GM12878 (cell line): ENCODE measurements around the gene MRPS25. TPM values are rescaled to one million over a fixed set of nuclear protein-coding genes. Genes with fewer than 3 reads are reported as not detected.

Source experiments
- ATAC-seq: fragments of 200-7000 bp; cut with Tn5 transposase; 3 replicates; pipeline ENCODE4 v1.9.1; 2020; ENCODE audit warnings: mild to moderate bottlenecking, moderate library complexity
- BruUV-seq: library from RNA; stranded (reverse); fragments of 400-500 nt; replicated peaks from 2 replicates; lab custom pipeline; 2021; lab: Mats Ljungman, UMichigan
- CTCF ChIA-PET: fragments of 300-600 bp; sonication (Branson Sonifier 250); formaldehyde crosslinking; extraction: SDS; loops from one replicate; lab custom pipeline; 2021; ENCODE audit warnings: inconsistent platforms; lab: Yijun Ruan, JAX
- POLR2A ChIA-PET: fragments of 350-600 bp; formaldehyde crosslinking; extraction: SDS; loops from one replicate; lab custom pipeline; 2021; ENCODE audit warnings: inconsistent platforms; lab: Charles Lee
- RAD21 ChIA-PET: fragments of 300-600 bp; sonication (Branson Sonifier 250); formaldehyde crosslinking; loops from one replicate; lab custom pipeline; 2023; ENCODE audit warnings: antibody characterized with exemption; ENCODE audit not compliant: unreplicated experiment; lab: Charles Lee
- SMC1A ChIA-PET: fragments of 300-600 bp; sonication (Branson Sonifier 250); formaldehyde crosslinking; loops from one replicate; lab custom pipeline; 2023; ENCODE audit not compliant: unreplicated experiment, uncharacterized antibody; lab: Charles Lee
- DNase-seq: peaks from one replicate; pipeline ENCODE4 v3.0.0-alpha.2; 2011; ENCODE audit warnings: low read depth, low spot score
- FAIRE-seq: peaks from 3 replicates; lab custom pipeline; 2011; peaks lifted over from hg19 to GRCh38; lab: Jason Lieb, UNC
- H2AFZ ChIP-seq: 2 replicates; pipeline ENCODE4 v1.6.0; 2011; ENCODE audit warnings: low read depth, low read length, control low read depth; ENCODE audit not compliant: control insufficient read depth
- H3K27ac ChIP-seq: 2 replicates; pipeline ENCODE4 v1.5.1; 2011; ENCODE audit warnings: control low read depth; ENCODE audit not compliant: control insufficient read depth, insufficient read depth
- H3K27me3 ChIP-seq, 2 experiments: replicated peaks in 1 of 2; 2 replicates each; pipeline versions ENCODE4 v1.6.0 to v1.6.1; 2011; ENCODE audit warnings: low read length in 1 of 2; ENCODE audit not compliant: control insufficient read depth in 2 of 2, insufficient read depth in 2 of 2
- H3K36me3 ChIP-seq, 2 experiments: 2 replicates each; pipeline ENCODE4 v1.5.1; 2011; ENCODE audit warnings: low read length in 1 of 2; ENCODE audit not compliant: control insufficient read depth in 2 of 2, insufficient read depth in 2 of 2
- H3K4me1 ChIP-seq: 2 replicates; pipeline ENCODE4 v1.6.1; 2011; ENCODE audit warnings: mild to moderate bottlenecking, low read length, moderate library complexity, mixed read lengths; ENCODE audit not compliant: control insufficient read depth, insufficient read depth
- H3K4me2 ChIP-seq: 2 replicates; pipeline ENCODE4 v1.6.0; 2011; ENCODE audit warnings: control low read depth; ENCODE audit not compliant: control insufficient read depth, insufficient read depth
- H3K4me3 ChIP-seq: fragments of 200-600 bp; sonication (generic); 2 replicates; pipeline ENCODE4 v1.5.1; 2016
- H3K79me2 ChIP-seq: 2 replicates; pipeline ENCODE4 v1.6.0; 2011; ENCODE audit warnings: low read length; ENCODE audit not compliant: control insufficient read depth, insufficient read depth
- H3K9ac ChIP-seq: 2 replicates; pipeline ENCODE4 v1.8.0; 2011; ENCODE audit warnings: low read length, control low read depth, mixed read lengths; ENCODE audit not compliant: control insufficient read depth, insufficient read depth
- H3K9me3 ChIP-seq: replicated peaks from 3 replicates; pipeline ENCODE4 v1.5.1; 2011; ENCODE audit warnings: mild to moderate bottlenecking, low read length; ENCODE audit not compliant: control insufficient read depth, insufficient read depth
- H4K20me1 ChIP-seq: 2 replicates; pipeline ENCODE4 v1.6.0; 2011; ENCODE audit not compliant: control insufficient read depth, insufficient read depth
- CBX5 ChIP-seq: sonication (generic); IDR thresholded peaks from 2 replicates; pipeline ENCODE4 v1.6.1; 2016; ENCODE audit warnings: low read depth, moderate library complexity, mild to moderate bottlenecking, inconsistent platforms
- MYC ChIP-seq: IDR thresholded peaks from 2 replicates; pipeline ENCODE4 v1.6.1; 2011; ENCODE audit warnings: mild to moderate bottlenecking, low read length, moderate library complexity, inconsistent platforms; ENCODE audit not compliant: insufficient read depth, insufficient replicate concordance, insufficient read length, severe bottlenecking
- NBN ChIP-seq: fragments of 450-650 bp; IDR thresholded peaks from 2 replicates; pipeline ENCODE4 v1.6.1; 2016
- PML ChIP-seq: IDR thresholded peaks from 2 replicates; pipeline ENCODE4 v1.6.1; 2012; ENCODE audit warnings: low read length, inconsistent platforms
- RCOR1 ChIP-seq: conservative IDR thresholded peaks from 2 replicates; pipeline ENCODE4 v1.6.1; 2012; ENCODE audit warnings: low read depth, low read length, improper control_type of control experiment
- RELA ChIP-seq: fragments of 450-650 bp; IDR thresholded peaks from 2 replicates; pipeline ENCODE4 v1.8.0; 2014; ENCODE audit warnings: borderline replicate concordance; ENCODE audit not compliant: partially characterized antibody
- SMAD1 ChIP-seq: fragments of 450-650 bp; IDR thresholded peaks from 2 replicates; pipeline ENCODE4 v1.6.1; 2018; ENCODE audit warnings: mild to moderate bottlenecking, low read depth; ENCODE audit not compliant: partially characterized antibody
- SUZ12 ChIP-seq: fragments of 200-600 bp; sonication (generic); IDR thresholded peaks from one replicate; pipeline ENCODE4 v1.6.1; 2018; ENCODE audit warnings: antibody characterized with exemption, mild to moderate bottlenecking; ENCODE audit not compliant: unreplicated experiment
- WGBS: methylation state at CpG from one replicate; pipeline ENCODE4 v1.1.6; 2016; ENCODE audit warnings: low lambda C conversion rate; ENCODE audit not compliant: insufficient replicate concordance, insufficient coverage; ENCODE audit errors: missing lambda C conversion rate; 5-methylcytosine and 5-hydroxymethylcytosine counted together
- in situ Hi-C: fragments of 300-500 bp; cut with MboI; formaldehyde crosslinking; loops from 9 replicates; pipeline ENCODE4 v1.14.3; 2018; ENCODE audit warnings: mixed read lengths
- intact Hi-C: fragments of 100-400 bp; cut with micrococcal nuclease; formaldehyde crosslinking; loops from one replicate; pipeline ENCODE4 v1.14.2; 2022; ENCODE audit not compliant: unreplicated experiment
- polyA plus RNA-seq, 11 experiments: library from polyadenylated mRNA; depleted of rRNA in 4 of 11; unstranded in 6 of 11; stranded (reverse) in 5 of 11; fragments of >200 nt; fragmentation: Nextera tagmentation in 4 of 11; fragmentation: Illumina TruSeq in 1 of 11; extraction: Ambion mirVana in 4 of 11; extraction: Trizol in 1 of 11; gene quantifications; 1 replicate in 1 of 11; 2 replicates in 10 of 11; pipeline versions ENCODE4 v1.2.1 to v1.2.3, GENCODE V29; 2011 to 2016; ENCODE audit warnings: inconsistent platforms in 2 of 11, missing spikeins in 2 of 11, low read depth in 1 of 11
- total RNA-seq, 4 experiments: library from RNA; depleted of rRNA in 3 of 4; stranded (reverse); fragments of >200 nt in 3 of 4; fragmentation: Illumina TruSeq in 1 of 4; extraction: Trizol in 1 of 4; gene quantifications; 2 replicates each; pipeline versions ENCODE4 v1.2.1 to v1.2.3, GENCODE V29; 2013 to 2021
- TF ChIP-seq, protein P1 (sequence below): fragments of 450-650 bp; IDR thresholded peaks from 2 replicates; pipeline ENCODE4 v1.6.1; 2017; ENCODE audit warnings: borderline replicate concordance
- TF ChIP-seq, protein P2 (sequence below): fragments of 450-650 bp; formaldehyde crosslinking; IDR thresholded peaks from 2 replicates; pipeline ENCODE4 v1.4.0; 2022; ENCODE audit warnings: mild to moderate bottlenecking, moderate library complexity
- TF ChIP-seq, protein P3 (sequence below): fragments of 450-650 bp; IDR thresholded peaks from 2 replicates; pipeline ENCODE4 v1.6.1; 2017; ENCODE audit warnings: low read depth, mild to moderate bottlenecking, moderate library complexity

Gene MRPS25
- total and polyA plus RNA-seq, 10 of the 15 experiments (the other 5 are each of a cell fraction or from before 2014, with no cell fraction given), result 17.0 to 114 (median 62.2) TPM

DNA sequence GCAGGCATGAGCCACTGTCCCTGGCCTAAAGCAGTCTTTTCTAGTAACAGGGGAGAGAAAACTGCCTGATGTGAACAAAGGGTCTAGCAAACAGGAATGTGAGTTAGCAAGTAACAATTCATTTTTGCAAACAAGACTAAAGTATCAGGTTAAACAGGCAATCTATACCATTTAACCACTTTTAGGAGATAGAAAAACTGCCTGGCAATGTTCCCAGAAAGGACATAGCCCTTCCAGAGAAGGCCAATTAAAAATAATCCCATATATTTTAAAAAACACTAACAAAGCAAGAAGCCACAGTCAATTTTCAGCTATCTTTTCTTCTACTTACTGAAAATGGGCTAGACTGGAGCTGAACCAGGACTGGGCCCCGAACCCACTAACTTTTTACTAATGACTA lies 27.6 kb upstream of the MRPS25 start:
- SMC1A ChIA-PET, result no interaction called here
- no peak overlapping the region for H2AFZ ChIP-seq
- H3K27ac ChIP-seq, result no peak overlapping the region
- no peaks in the 10 kb centered on the region for H4K20me1 ChIP-seq
- H3K9me3 ChIP-seq, result no peaks in the 10 kb centered on the region
- H3K36me3 ChIP-seq, result peaks cover 1 to 41% of the 10 kb centered on the region in 2 experiments
- POLR2A ChIA-PET, result interaction anchor here (1.0 kb wide), 1 partner anchor 22 kb away, joined by 3 read pairs; no protein-coding TSS in a partner anchor
- no peaks in the 10 kb centered on the region for H3K27me3 ChIP-seq
- no peak overlapping the region for H3K9ac ChIP-seq
- H3K79me2 ChIP-seq, result peaks cover 3% of the 10 kb centered on the region
- in situ Hi-C loops (no loop called here), intact Hi-C loops (no loop called here)
- no peak overlapping the region for H3K4me2 ChIP-seq
- ATAC-seq, result no peak
- TF ChIP-seq, protein P1, sequence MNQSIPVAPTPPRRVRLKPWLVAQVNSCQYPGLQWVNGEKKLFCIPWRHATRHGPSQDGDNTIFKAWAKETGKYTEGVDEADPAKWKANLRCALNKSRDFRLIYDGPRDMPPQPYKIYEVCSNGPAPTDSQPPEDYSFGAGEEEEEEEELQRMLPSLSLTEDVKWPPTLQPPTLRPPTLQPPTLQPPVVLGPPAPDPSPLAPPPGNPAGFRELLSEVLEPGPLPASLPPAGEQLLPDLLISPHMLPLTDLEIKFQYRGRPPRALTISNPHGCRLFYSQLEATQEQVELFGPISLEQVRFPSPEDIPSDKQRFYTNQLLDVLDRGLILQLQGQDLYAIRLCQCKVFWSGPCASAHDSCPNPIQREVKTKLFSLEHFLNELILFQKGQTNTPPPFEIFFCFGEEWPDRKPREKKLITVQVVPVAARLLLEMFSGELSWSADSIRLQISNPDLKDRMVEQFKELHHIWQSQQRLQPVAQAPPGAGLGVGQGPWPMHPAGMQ, result no peak
- TF ChIP-seq RELA, result no peak
- TF ChIP-seq, protein P2, sequence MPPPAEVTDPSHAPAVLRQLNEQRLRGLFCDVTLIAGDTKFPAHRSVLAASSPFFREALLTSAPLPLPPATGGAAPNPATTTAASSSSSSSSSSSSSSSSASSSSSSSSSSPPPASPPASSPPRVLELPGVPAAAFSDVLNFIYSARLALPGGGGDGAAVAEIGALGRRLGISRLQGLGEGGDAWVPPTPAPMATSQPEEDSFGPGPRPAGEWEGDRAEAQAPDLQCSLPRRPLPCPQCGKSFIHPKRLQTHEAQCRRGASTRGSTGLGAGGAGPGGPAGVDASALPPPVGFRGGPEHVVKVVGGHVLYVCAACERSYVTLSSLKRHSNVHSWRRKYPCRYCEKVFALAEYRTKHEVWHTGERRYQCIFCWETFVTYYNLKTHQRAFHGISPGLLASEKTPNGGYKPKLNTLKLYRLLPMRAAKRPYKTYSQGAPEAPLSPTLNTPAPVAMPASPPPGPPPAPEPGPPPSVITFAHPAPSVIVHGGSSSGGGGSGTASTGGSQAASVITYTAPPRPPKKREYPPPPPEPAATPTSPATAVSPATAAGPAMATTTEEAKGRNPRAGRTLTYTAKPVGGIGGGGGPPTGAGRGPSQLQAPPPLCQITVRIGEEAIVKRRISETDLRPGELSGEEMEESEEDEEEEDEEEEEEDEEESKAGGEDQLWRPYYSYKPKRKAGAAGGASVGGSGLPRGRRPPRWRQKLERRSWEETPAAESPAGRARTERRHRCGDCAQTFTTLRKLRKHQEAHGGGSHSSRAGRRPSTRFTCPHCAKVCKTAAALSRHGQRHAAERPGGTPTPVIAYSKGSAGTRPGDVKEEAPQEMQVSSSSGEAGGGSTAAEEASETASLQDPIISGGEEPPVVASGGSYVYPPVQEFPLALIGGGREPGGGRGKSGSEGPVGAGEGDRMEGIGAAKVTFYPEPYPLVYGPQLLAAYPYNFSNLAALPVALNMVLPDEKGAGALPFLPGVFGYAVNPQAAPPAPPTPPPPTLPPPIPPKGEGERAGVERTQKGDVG, result no peak
- no peak for TF ChIP-seq CBX5
- no peak for TF ChIP-seq MYC
- no peak for TF ChIP-seq SUZ12
- no peak for TF ChIP-seq RCOR1
- TF ChIP-seq SMAD1, result no peak
- TF ChIP-seq, protein P3, sequence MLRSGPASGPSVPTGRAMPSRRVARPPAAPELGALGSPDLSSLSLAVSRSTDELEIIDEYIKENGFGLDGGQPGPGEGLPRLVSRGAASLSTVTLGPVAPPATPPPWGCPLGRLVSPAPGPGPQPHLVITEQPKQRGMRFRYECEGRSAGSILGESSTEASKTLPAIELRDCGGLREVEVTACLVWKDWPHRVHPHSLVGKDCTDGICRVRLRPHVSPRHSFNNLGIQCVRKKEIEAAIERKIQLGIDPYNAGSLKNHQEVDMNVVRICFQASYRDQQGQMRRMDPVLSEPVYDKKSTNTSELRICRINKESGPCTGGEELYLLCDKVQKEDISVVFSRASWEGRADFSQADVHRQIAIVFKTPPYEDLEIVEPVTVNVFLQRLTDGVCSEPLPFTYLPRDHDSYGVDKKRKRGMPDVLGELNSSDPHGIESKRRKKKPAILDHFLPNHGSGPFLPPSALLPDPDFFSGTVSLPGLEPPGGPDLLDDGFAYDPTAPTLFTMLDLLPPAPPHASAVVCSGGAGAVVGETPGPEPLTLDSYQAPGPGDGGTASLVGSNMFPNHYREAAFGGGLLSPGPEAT, result no peak
- no peak for TF ChIP-seq PML
- no peak for TF ChIP-seq NBN
- TF ChIP-seq, all 136 proteins: peak for 0
- ChIA-PET CTCF (interaction anchor here (1.2 to 2.2 kb wide), 3 partner anchors 15 to 169 kb away, joined by 3 to 10 read pairs (median 6); no protein-coding TSS in a partner anchor), RAD21 (no interaction called here)
- H3K4me3 ChIP-seq, result no peak overlapping the region
- no TSS peak for BruUV-seq
- peaks cover 3% of the 10 kb centered on the region for H3K4me1 ChIP-seq
- DNase-seq (no peak), FAIRE-seq (no peak)
- WGBS, result 100% methylated on average over 1 of the region's 1 CpG
